ENCODE data around the gene POLR2F. TPM values are rescaled to one million over a fixed set of nuclear protein-coding genes. Genes with fewer than 3 reads are reported as not detected.
A peak's percentile ranks its signal among the peaks of the same experiment; 100 is the strongest.

POLR2F gene
- total and polyA plus RNA-seq, 9 donors: 40.3 to 101 (median 65.2) TPM

DNA sequence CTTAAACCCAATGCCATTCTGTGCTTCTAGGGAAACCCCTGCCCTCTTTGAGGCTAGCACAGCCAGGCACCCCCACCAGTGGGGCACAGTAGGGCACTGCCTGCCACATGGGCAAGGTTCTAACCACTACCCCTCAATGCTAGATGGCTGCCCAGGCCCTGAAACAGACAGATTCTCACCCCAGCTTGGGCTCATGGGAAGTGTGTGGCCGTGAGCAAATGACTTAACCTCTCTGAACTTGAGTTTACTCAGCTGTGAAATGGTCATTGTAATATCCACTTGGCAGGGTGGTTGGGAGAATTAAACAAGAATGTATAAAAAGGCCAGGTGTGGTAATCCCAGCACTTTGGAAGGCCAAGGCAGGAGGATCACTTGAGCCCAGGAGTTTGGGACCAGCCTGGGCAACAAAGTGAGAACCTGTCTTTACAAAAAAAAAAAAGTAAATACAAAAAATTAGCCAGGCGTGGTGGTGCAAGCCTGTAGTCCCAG lies 22.5 kb upstream of the POLR2F start:
- H3K4me3 ChIP-seq: no peak overlapping the region
- no peak for DNase-seq
- H3K27me3 ChIP-seq: no peaks in the 10 kb centered on the region
- TF ChIP-seq POLR2A (IDR thresholded peaks at IDR 0.05) (no peak), EP300 (IDR thresholded peaks at IDR 0.05) (no peak)
- TF ChIP-seq, protein P1, sequence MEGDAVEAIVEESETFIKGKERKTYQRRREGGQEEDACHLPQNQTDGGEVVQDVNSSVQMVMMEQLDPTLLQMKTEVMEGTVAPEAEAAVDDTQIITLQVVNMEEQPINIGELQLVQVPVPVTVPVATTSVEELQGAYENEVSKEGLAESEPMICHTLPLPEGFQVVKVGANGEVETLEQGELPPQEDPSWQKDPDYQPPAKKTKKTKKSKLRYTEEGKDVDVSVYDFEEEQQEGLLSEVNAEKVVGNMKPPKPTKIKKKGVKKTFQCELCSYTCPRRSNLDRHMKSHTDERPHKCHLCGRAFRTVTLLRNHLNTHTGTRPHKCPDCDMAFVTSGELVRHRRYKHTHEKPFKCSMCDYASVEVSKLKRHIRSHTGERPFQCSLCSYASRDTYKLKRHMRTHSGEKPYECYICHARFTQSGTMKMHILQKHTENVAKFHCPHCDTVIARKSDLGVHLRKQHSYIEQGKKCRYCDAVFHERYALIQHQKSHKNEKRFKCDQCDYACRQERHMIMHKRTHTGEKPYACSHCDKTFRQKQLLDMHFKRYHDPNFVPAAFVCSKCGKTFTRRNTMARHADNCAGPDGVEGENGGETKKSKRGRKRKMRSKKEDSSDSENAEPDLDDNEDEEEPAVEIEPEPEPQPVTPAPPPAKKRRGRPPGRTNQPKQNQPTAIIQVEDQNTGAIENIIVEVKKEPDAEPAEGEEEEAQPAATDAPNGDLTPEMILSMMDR (IDR thresholded peaks at IDR 0.05): no peak
- H3K36me3 ChIP-seq: no peaks in the 10 kb centered on the region
- H3K4me1 ChIP-seq (ENCODE audit: insufficient read depth): peaks cover 11% of the 10 kb centered on the region
- WGBS, 3 donors: 81 to 92% (median 82%) methylated on average over 2 of the region's 2 CpGs
- intact Hi-C loops (cut with DNase I): loop anchor here in 2 of 4 donors (5.0 to 10.0 kb wide), 3 partner anchors 34 to 116 kb away; no protein-coding TSS in a partner anchor
- no peak overlapping the region for H3K27ac ChIP-seq
- no peaks in the 10 kb centered on the region for H3K9me3 ChIP-seq

GRCh38 chr22:37931893-37932389 lies 21.6 kb upstream of the POLR2F start:
- Histone ChIP-seq H3K36me3 (no peaks in the 10 kb centered on the region), H3K4me1 (ENCODE audit: insufficient read depth) (peaks cover 11% of the 10 kb centered on the region), H3K9me3 (no peaks in the 10 kb centered on the region), H3K27me3 (no peaks in the 10 kb centered on the region), H3K27ac (no peak overlapping the region), H3K4me3 (no peak overlapping the region)
- 82 to 96% (median 92%) methylated on average over 6 of the region's 6 CpGs for WGBS, 3 donors
- no peak for DNase-seq
- intact Hi-C loops (cut with DNase I): loop anchor here in 2 of 4 donors (5.0 to 10.0 kb wide), 3 partner anchors 35 to 117 kb away; no protein-coding TSS in a partner anchor
- no peak for TF ChIP-seq POLR2A (IDR thresholded peaks at IDR 0.05)
- TF ChIP-seq, protein P1 (IDR thresholded peaks at IDR 0.05): no peak
- no peak for TF ChIP-seq EP300 (IDR thresholded peaks at IDR 0.05)

DNA sequence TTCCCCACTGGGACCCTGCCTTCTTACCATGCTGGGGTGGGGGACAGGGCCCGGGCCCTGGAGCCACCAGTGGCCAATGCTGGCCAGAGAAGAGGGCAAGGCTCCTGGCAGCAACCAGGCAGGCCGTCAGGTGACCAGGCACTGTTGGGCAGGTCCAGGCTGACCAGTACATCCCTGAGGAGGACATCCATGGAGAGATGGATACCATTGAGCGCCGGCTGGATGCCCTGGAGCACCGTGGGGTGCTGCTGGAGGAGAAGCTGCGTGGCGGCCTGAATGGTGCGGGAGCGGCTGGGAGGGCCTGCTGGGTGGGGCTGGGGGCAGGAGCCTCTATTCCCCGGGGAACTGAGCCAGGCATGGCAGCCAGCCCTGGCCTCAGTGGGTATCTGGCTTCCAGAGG lies 21.1 kb upstream of the POLR2F start:
- Histone ChIP-seq H3K36me3 (no peaks in the 10 kb centered on the region), H3K4me1 (ENCODE audit: insufficient read depth) (peaks cover 11% of the 10 kb centered on the region)

GRCh38 chr22:37932821-37933578 lies 20.5 kb upstream of the POLR2F start:
- Histone ChIP-seq H3K36me3 (no peaks in the 10 kb centered on the region), H3K27ac (peak overlapping the region; percentile 41 to 62), H3K27me3 (no peaks in the 10 kb centered on the region), H3K9me3 (no peaks in the 10 kb centered on the region), H3K4me1 (ENCODE audit: insufficient read depth) (peaks cover 11% of the 10 kb centered on the region), H3K4me3 (no peak overlapping the region)
- 66 to 73% (median 72%) methylated on average over 20 to 21 of the region's 21 CpGs for WGBS, 3 donors
- TF ChIP-seq POLR2A (IDR thresholded peaks at IDR 0.05): no peak
- no peak for TF ChIP-seq EP300 (IDR thresholded peaks at IDR 0.05)
- TF ChIP-seq, protein P1 (IDR thresholded peaks at IDR 0.05): no peak
- DNase-seq: peak; percentile 35 to 66 (median 58)
- intact Hi-C loops (cut with DNase I): loop anchor here in 2 of 4 donors (5.0 to 10.0 kb wide), 3 partner anchors 36 to 118 kb away; no protein-coding TSS in a partner anchor

More for the DNA sequence above, 21.1 kb upstream of the POLR2F start:
- no peak overlapping the region for H3K27ac ChIP-seq
- no peak overlapping the region for H3K4me3 ChIP-seq
- TF ChIP-seq, protein P1 (IDR thresholded peaks at IDR 0.05): no peak
- H3K27me3 ChIP-seq: no peaks in the 10 kb centered on the region
- DNase-seq: no peak
- H3K9me3 ChIP-seq: no peaks in the 10 kb centered on the region
- WGBS, 3 donors: 83 to 96% (median 88%) methylated on average over 10 of the region's 10 CpGs
- intact Hi-C loops (cut with DNase I): loop anchor here in 2 of 4 donors (5.0 to 10.0 kb wide), 3 partner anchors 35 to 118 kb away; no protein-coding TSS in a partner anchor
